GM12874 (cell line): ENCODE data around the gene C5.

Experiments used
- TF ChIP-seq, protein P1 (sequence below): IDR thresholded peaks from 2 replicates; pipeline ENCODE4 v1.5.1; 2011; ENCODE audit warnings: low read depth, mild to moderate bottlenecking, control low read depth, low read length, moderate library complexity; ENCODE audit not compliant: insufficient read depth

C5 gene

DNA sequence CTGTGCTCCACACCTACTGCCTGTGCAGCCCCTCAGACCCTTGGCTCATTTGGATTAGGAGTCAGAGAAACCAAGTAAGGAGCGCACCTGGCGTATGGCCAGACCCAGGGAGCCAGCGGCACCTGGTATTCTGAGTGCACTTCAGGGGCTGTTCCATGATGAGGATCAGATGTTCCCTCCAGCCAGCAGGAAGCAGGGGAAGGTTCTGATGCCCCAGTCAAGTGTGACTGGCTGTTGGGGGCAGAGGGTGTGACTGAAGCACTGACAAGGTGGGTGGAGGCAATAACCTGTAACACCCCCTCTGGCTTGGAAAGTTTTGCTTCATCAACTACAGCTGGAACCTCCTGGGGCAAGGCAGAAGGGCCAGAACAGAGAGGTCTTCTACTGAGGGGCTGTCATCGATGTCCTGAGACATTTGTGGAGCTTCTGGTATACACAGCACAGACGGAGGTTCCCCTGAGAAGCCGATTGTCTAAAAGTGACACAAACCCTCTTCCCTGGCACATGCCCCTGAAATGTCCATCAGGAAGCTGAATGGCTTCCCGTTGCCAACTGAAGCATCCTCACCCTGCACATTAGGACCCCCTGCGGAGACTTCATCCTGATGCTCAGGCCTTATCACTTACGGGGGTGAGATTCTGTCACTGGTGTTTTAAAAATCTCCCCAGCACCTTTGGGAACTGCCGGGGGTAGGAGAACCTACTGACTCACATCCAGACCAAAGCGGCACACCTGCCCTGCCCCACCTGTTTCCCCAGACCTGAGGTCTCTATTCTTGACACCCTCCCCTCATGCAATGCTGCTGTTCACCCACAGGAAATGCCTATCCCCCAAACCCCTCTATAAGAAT lies 144.5 kb downstream of the C5 start:
- TF ChIP-seq, protein P1, sequence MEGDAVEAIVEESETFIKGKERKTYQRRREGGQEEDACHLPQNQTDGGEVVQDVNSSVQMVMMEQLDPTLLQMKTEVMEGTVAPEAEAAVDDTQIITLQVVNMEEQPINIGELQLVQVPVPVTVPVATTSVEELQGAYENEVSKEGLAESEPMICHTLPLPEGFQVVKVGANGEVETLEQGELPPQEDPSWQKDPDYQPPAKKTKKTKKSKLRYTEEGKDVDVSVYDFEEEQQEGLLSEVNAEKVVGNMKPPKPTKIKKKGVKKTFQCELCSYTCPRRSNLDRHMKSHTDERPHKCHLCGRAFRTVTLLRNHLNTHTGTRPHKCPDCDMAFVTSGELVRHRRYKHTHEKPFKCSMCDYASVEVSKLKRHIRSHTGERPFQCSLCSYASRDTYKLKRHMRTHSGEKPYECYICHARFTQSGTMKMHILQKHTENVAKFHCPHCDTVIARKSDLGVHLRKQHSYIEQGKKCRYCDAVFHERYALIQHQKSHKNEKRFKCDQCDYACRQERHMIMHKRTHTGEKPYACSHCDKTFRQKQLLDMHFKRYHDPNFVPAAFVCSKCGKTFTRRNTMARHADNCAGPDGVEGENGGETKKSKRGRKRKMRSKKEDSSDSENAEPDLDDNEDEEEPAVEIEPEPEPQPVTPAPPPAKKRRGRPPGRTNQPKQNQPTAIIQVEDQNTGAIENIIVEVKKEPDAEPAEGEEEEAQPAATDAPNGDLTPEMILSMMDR, result no peak

DNA sequence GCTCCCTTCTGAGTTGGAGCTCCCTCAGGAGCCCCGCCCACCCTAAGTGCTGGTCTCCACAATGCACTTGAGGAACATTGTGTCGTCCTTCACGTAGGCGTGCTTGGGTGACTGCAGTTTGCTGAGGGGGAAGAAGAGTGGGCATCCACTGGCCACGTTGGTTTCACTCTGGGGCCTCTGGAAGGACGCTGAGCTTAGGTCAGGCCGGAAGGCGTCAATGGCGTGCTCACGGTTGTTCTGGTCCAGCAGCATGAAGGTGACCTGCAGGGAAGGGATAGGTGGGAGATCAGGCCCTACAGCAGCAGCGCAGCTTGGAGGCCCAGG lies 145.1 kb downstream of the C5 start:
- TF ChIP-seq, protein P1, result no peak

DNA sequence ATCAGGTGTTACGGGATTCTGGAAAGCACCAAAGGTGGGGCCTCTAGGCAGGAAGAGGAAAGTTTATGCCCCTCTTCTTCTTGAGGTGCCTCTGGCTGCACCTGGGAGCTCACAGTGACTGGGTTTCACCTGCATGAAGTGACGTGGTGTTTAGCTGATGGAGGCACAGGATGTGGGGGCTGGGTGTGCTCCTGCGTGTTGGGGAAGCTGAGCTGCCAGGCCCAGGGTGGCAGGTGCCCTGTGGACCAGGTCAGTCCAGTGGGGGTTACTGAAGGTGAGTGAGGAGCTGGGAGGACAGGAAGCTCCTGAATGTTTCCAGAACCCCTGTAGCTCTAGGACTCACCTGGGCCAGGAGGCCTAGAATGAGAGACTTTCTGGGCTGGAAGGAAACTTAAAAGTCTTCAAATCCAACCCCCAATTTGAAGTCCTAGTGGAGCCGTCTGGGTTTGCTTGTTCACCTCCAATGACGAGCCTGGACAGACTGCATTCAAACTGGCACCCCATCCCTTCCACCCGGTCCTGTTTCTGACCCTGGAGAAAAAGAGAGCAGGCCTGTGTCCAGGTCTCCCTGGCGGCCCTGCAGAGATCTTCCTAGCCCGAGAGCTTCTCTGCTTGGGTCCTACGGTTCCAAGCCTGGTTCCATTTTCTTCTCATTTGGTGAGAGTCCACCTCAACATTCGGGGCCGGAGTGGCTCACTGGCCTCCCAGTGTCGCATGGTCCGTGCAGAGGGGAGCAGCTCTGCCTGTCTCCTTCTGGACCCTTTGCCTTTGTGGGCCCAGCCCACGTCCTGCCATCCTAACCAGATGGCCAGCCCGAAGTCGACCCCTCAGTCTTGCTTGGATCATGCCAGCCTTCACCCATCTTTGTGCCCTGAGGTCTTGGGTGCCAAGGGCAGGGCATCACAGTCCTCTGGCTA lies 145.8 kb downstream of the C5 start:
- TF ChIP-seq, protein P1, result no peak

DNA sequence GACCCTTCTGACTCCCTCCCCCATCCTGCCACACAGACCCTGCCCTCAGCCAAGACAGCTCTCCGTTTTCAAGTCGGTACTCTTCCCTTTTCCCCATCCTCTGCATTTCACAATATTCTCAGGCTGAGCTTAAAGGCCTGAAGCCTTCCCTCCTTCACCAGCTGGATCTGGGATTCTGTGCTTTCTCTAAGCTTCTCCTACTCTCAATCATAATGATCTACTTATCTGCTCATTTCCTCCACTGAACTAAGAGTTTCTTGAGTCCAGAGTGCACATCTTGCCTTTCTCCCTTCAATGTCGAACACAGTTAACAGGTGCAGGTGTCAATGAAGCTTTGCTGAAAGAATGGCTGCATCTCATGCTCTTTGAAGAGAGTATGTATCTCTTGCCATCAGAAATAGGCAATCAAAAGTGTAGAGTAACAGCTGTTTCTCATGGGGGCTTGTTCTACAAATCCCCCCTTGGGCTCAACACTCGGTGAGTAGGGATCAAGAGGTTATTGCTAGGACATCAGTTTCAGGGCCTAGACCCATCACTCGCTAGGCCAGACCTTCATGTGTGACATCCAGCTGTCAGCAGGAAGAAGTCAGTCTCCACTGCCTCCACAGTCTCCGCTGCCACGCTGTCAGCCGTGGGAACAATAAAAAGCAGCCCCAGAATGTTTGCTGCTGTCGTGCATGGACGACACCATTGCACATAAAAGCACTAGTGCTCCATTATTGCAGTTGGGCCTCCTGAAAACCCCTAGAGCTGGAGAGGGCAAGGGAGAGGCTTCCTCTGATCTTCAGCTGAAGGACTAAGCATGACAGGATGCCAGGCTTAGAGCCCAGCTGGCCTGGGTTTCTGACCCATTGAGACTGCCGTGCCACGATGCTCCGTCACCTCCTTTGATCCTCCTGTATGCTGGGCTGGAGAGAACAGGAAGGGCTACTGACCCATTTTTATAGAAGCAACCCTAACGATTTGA lies 147.2 kb downstream of the C5 start:
- TF ChIP-seq, protein P1, result no peak
